HEK293 (cell line): ENCODE data around the gene PCBD1.

Source experiments
- KLF16 ChIP-seq: fragments of 450-650 bp; formaldehyde crosslinking; IDR thresholded peaks from 2 replicates; pipeline ENCODE4 v1.5.1; 2017; ENCODE audit warnings: missing biosample characterization, missing genetic modification characterization
- KLF9 ChIP-seq: fragments of 450-650 bp; formaldehyde crosslinking; IDR thresholded peaks from 2 replicates; pipeline ENCODE4 v1.5.1; 2016; ENCODE audit warnings: missing biosample characterization, missing genetic modification characterization, low read depth
- REPIN1 ChIP-seq: fragments of 450-650 bp; formaldehyde crosslinking; IDR thresholded peaks from 2 replicates; pipeline ENCODE4 v1.5.1; 2017; ENCODE audit warnings: missing biosample characterization, missing genetic modification characterization, low read depth
- ZNF114 ChIP-seq: fragments of 450-650 bp; formaldehyde crosslinking; IDR thresholded peaks from 2 replicates; pipeline ENCODE4 v1.5.0; 2017; ENCODE audit warnings: missing biosample characterization, missing genetic modification characterization
- ZNF184 ChIP-seq: fragments of 450-650 bp; IDR thresholded peaks from 2 replicates; pipeline ENCODE4 v1.5.1; 2018; ENCODE audit warnings: missing biosample characterization, mild to moderate bottlenecking, missing genetic modification characterization
- ZNF324 ChIP-seq: fragments of 450-650 bp; formaldehyde crosslinking; IDR thresholded peaks from 2 replicates; pipeline ENCODE4 v1.5.1; 2016; ENCODE audit warnings: missing biosample characterization, missing genetic modification characterization
- TF ChIP-seq, protein P1 (sequence below): fragments of 450-650 bp; formaldehyde crosslinking; IDR thresholded peaks from 2 replicates; pipeline ENCODE4 v1.5.1; 2016; ENCODE audit warnings: missing biosample characterization, missing genetic modification characterization
- TF ChIP-seq, protein P2 (sequence below): fragments of 450-650 bp; formaldehyde crosslinking; IDR thresholded peaks from 2 replicates; pipeline ENCODE4 v1.5.1; 2016; ENCODE audit warnings: missing biosample characterization, missing genetic modification characterization

- no peak for TF ChIP-seq ZNF324 (tag by site-specific recombination)
- TF ChIP-seq, protein P1, sequence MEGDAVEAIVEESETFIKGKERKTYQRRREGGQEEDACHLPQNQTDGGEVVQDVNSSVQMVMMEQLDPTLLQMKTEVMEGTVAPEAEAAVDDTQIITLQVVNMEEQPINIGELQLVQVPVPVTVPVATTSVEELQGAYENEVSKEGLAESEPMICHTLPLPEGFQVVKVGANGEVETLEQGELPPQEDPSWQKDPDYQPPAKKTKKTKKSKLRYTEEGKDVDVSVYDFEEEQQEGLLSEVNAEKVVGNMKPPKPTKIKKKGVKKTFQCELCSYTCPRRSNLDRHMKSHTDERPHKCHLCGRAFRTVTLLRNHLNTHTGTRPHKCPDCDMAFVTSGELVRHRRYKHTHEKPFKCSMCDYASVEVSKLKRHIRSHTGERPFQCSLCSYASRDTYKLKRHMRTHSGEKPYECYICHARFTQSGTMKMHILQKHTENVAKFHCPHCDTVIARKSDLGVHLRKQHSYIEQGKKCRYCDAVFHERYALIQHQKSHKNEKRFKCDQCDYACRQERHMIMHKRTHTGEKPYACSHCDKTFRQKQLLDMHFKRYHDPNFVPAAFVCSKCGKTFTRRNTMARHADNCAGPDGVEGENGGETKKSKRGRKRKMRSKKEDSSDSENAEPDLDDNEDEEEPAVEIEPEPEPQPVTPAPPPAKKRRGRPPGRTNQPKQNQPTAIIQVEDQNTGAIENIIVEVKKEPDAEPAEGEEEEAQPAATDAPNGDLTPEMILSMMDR (tag by site-specific recombination), result no peak
- no peak for TF ChIP-seq ZNF114 (tag by site-specific recombination)
- no peak for TF ChIP-seq KLF9 (tag by site-specific recombination)
- TF ChIP-seq REPIN1 (tag by site-specific recombination), result no peak
- no peak for TF ChIP-seq KLF16 (tag by site-specific recombination)
- no peak for TF ChIP-seq ZNF184 (tag by site-specific recombination)
- TF ChIP-seq, protein P2, sequence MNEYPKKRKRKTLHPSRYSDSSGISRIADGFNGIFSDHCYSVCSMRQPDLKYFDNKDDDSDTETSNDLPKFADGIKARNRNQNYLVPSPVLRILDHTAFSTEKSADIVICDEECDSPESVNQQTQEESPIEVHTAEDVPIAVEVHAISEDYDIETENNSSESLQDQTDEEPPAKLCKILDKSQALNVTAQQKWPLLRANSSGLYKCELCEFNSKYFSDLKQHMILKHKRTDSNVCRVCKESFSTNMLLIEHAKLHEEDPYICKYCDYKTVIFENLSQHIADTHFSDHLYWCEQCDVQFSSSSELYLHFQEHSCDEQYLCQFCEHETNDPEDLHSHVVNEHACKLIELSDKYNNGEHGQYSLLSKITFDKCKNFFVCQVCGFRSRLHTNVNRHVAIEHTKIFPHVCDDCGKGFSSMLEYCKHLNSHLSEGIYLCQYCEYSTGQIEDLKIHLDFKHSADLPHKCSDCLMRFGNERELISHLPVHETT (tag by site-specific recombination), result no peak
Measured at GRCh38 chr10:70920519-70920918, 32.2 kb upstream of the PCBD1 start.
